Bronchial epithelial cell (primary cell): ENCODE measurements around the gene IL37. TPM values are rescaled to one million over a fixed set of nuclear protein-coding genes. Genes with fewer than 3 reads are reported as not detected.

ENCODE experiments used
- DNase-seq: peaks from one replicate; pipeline ENCODE4 v3.0.0-alpha.2; 2010; ENCODE audit warnings: low read depth
- FAIRE-seq: peaks from 2 replicates; lab custom pipeline; 2011; peaks lifted over from hg19 to GRCh38; lab: Jason Lieb, UNC
- H3K27me3 ChIP-seq: 2 replicates; pipeline ENCODE4 v1.5.1; 2011; ENCODE audit warnings: low read length; ENCODE audit not compliant: control insufficient read depth, insufficient read depth
- H3K36me3 ChIP-seq: 2 replicates; pipeline ENCODE4 v1.5.1; 2011; ENCODE audit warnings: low read length; ENCODE audit not compliant: control insufficient read depth, insufficient read depth
- H3K4me3 ChIP-seq: 2 replicates; pipeline ENCODE4 v1.5.1; 2011; ENCODE audit warnings: mild to moderate bottlenecking, low read depth, low read length, control low read depth
- total RNA-seq: library from RNA; depleted of rRNA; stranded (reverse); fragments of >200 nt; gene quantifications from 2 replicates; pipeline ENCODE4 v1.2.1, GENCODE V29; 2014
- TF ChIP-seq, protein P1 (sequence below): IDR thresholded peaks from 2 replicates; pipeline ENCODE4 v1.5.1; 2011; ENCODE audit warnings: mild to moderate bottlenecking, moderate library complexity, low read length, control low read depth, inconsistent platforms; ENCODE audit not compliant: insufficient read depth, severe bottlenecking

IL37 gene
- total RNA-seq, 1 donor from 2014 or later = not detected

DNA sequence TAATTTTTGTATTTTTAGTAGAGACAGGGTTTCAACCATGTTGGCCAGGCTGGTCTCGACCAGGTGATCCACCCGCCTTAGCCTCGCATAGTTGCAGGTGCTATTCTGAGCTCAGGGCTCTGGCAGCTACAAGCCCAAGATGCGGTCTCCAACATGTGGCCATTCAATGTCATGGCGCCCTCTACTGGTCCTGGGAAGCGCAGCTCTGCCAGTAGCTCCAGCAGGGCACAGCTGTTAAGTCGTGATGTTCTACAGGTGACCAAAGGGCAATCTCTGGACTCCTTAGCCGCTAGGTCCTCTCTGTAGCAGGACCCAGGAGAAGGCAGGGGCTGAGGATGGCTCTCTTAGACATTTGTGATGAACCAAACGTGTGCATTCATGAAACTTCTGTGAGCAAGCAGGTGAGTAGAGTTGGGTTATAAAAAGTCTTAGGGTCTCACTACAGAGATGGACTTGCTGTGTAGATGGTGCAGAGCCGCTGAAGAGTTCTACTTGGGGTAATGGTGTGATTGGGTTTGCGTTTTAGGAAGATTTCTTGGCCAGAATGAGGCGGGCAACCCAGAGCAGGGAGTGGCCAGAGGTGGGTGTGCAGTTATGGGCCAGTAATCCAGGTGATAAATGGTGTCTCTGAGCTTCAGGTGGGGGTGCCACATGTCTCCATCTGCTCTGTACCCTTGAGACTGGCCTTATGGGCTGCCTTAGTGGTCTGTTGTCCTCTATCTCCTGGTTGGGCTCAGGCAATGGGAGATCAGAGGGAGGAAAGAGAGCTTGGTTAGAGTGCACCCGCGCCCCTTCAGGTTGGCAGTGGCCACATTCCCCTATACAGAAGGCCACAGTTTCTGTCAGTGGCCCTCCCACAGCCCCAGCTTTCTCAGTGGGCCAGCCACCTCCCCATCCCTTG lies 31.0 kb downstream of the IL37 start:
- peak; percentile 76 for DNase-seq
- TF ChIP-seq, protein P1, sequence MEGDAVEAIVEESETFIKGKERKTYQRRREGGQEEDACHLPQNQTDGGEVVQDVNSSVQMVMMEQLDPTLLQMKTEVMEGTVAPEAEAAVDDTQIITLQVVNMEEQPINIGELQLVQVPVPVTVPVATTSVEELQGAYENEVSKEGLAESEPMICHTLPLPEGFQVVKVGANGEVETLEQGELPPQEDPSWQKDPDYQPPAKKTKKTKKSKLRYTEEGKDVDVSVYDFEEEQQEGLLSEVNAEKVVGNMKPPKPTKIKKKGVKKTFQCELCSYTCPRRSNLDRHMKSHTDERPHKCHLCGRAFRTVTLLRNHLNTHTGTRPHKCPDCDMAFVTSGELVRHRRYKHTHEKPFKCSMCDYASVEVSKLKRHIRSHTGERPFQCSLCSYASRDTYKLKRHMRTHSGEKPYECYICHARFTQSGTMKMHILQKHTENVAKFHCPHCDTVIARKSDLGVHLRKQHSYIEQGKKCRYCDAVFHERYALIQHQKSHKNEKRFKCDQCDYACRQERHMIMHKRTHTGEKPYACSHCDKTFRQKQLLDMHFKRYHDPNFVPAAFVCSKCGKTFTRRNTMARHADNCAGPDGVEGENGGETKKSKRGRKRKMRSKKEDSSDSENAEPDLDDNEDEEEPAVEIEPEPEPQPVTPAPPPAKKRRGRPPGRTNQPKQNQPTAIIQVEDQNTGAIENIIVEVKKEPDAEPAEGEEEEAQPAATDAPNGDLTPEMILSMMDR = peak; percentile 98
- peak; percentile 72 for FAIRE-seq
- Histone ChIP-seq H3K27me3 (no peaks in the 10 kb centered on the region), H3K4me3 (no peak overlapping the region), H3K36me3 (no peaks in the 10 kb centered on the region)

DNA sequence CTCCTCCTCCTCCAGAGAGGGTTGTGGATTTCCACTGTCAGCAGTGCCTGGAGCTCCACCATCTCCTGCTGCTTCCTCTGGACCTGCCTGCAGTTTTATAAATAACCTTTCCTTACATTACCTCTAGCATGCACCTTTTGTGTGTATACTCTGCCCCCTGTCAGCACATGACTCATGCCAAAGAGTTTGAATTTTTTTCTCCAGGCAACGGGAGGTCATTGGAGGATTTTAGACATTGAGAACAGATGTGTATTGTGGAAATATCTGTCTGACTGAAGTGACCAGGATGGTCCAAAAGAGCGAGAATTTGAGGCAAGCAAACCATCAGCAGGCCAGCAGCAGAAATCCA lies 31.7 kb downstream of the IL37 start:
- FAIRE-seq (no peak), DNase-seq (peak; percentile 72)
- H3K36me3 ChIP-seq = no peaks in the 10 kb centered on the region

DNA sequence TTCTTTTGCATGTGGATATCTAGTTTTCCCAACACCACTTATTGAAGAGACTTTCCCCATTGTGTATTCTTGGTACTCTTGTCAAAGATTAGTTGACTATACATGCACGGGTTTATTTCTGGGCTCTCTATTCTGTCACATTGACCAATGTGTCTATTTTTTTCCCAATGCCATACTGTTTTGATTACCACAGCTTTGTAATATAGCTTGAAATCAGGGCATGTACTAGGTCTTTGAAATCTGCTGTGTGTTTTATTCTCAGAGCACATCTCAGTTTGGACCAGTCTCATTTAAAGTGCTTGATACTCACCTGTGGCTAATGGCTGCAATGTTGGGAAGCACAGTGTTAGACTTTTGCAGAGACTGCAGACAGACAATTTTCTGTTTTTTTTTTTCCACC lies 34.0 kb downstream of the IL37 start:
- Histone ChIP-seq H3K36me3 (no peaks in the 10 kb centered on the region), H3K27me3 (no peaks in the 10 kb centered on the region), H3K4me3 (no peak overlapping the region)
- DNase-seq (no peak), FAIRE-seq (no peak)
- TF ChIP-seq, protein P1 = no peak

More for the DNA sequence above, 31.7 kb downstream of the IL37 start:
- TF ChIP-seq, protein P1 = no peak
- Histone ChIP-seq H3K4me3 (no peak overlapping the region), H3K27me3 (no peaks in the 10 kb centered on the region)

DNA sequence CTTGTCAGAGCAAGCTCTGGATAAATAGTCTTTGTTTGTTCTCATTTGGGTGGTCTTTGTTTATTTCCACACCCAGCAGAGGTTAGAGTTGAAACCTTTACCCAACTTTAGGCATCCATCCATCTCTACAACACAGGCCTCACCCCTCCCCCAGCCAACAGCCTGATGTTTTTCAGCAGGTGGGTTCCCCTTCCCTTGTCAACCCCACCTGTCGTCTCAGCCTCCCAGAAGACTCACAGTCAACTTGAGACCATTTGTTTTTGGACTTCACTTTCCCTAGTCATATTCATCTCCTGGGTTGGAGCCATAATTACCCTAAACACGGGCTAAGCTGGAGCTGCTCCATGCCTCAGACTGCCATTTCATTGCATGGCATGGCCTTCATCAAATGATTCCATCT lies 35.1 kb downstream of the IL37 start:
- no peak for DNase-seq
- TF ChIP-seq, protein P1 = no peak

DNA sequence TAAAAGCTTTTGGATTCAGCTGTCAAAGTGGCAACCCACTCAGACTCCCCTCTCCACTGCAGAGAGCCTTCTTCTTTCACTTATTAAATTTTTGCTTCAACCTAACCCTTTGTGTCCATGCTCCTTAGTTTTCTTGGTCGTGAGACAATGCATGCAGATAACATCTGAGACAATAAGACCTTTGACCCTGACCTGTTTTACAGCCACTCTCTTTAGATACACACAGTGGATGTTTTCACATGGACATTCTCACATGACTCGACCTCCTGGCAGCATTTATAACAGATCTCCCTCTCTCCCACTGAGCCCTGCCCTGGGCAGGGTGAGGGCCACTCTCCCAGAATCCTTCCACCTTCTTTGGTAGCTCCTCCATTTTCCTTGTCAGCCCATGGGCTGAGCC lies 36.4 kb downstream of the IL37 start:
- Histone ChIP-seq H3K36me3 (no peaks in the 10 kb centered on the region), H3K27me3 (no peaks in the 10 kb centered on the region), H3K4me3 (no peak overlapping the region)
- DNase-seq (no peak), FAIRE-seq (no peak)
- TF ChIP-seq, protein P1 = no peak

More for the DNA sequence above, 35.1 kb downstream of the IL37 start:
- H3K36me3 ChIP-seq = no peaks in the 10 kb centered on the region
- no peak for FAIRE-seq
- H3K4me3 ChIP-seq = no peak overlapping the region
- no peaks in the 10 kb centered on the region for H3K27me3 ChIP-seq
